HG03469 (cell line): Measurements from ENCODE around the gene STPG1.
"Not testable (repeated sequence)": the region's sequence is repeated elsewhere in the genome, so short reads cannot be mapped to it uniquely, and the experiment has no call there.

Source experiments
- ATAC-seq: cut with Tn5 transposase; IDR thresholded peaks from one replicate; pipeline ENCODE4 v1.9.1; 2021; ENCODE audit warnings: mild to moderate bottlenecking, moderate library complexity, moderate number of reproducible peaks; ENCODE audit not compliant: unreplicated experiment

Gene STPG1, protein sequence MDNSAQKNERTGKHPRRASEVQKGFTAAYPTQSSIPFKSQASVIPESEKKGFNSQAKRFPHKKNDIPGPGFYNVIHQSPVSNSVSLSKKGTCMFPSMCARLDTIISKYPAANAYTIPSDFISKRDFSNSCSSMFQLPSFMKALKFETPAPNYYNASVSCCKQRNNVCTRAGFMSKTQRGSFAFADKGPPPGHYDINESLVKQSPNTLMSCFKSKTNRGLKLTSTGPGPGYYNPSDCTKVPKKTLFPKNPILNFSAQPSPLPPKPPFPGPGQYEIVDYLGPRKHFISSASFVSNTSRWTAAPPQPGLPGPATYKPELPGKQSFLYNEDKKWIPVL

DNA sequence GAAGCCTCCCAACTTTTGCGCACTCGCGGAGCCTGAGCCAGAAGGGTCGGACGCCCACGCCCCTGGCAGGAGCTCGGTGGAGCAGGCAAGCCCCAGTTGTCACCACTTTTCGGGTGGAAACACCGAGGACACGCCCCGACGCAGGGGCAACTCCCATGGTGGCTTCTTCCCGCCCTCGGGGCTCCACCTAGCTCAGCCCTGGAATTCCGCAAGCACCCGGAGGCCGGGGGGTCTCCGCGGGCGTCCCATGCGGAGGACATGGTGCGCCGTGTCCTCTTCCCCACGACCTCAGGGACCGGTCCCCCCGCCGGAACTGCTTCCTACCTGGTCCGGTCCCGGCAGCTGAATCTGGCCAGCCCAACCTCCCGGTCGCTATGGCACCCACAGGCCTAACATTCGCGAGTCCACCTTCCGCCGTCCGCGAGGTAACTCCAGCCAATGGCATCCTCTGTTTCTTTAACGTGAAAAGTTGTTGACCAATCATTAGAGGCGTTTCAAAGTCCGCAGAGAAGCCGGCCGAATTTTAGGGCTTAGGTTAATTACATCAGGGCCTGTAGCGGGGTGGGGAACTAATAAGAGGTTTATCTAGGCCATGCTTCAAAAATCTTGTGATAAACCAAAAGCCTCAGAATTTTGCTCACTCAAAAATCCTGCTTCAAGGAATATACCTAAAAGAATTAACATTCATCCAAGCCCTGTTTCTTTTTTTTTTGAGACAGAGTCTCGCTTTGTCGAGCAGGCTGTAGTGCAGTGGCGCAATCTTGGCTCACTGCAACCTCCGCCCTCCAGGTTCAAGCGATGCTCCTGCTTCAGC is at the start of gene STPG1:
TSS of gene STPG1 (minus strand) at position 433 of the 814 bp plus-strand sequence. CDS start 12,394 bp downstream, outside the sequence.
- no peak for ATAC-seq

DNA sequence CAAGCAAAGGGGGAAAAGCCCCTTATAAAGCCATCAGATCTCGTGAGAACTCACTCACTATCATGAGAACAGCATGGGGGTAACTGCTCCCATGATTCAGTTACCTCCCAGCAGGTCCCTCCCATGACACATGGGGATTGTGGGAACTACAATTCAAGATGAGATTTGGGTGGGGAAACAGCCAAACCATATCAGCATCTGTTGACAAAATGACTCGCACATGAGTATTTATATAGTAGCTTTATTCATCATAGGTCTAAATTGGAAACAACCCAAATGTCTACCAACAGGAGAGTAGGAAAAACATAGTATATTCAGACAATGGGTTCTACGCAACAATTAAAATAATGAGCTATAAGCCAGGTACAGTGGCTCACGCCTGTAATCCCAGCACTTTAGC is 48.5 kb upstream of the STPG1 start:
- ATAC-seq: not testable (repeated sequence)

DNA sequence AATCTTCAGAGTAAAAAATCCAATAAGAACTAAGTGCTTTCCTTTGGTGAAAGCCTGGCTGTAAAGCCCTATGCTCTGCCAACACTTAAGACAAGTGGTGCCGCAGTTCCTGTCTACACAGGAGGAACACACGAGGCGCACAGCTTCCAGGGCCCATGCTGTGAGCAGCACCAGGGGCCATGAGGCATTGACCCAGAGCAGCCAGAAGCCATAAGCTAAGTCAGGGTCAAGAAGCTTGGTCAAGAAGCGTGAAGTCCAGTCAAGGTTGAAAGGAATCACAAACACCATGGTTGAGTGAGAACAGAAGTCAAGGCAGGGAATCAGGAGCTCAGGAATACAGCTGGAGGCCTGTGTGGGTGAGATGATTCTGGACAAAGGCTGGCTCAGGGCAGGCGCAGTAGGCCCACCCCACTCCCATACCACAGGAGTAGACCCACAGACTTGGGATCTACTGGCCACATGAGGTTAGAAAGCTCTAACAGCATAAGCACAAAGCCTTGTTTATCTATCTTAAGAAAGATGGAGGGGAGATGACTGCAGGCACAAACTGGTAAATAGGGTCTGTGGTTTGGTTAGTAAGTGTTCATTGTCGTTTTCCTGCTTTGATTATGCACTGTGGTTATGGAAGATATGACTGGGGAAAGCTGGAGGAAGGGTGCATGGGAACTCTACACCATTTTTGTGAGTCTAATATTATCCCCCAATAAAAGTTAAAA is 46.1 kb upstream of the STPG1 start:
- no peak for ATAC-seq

DNA sequence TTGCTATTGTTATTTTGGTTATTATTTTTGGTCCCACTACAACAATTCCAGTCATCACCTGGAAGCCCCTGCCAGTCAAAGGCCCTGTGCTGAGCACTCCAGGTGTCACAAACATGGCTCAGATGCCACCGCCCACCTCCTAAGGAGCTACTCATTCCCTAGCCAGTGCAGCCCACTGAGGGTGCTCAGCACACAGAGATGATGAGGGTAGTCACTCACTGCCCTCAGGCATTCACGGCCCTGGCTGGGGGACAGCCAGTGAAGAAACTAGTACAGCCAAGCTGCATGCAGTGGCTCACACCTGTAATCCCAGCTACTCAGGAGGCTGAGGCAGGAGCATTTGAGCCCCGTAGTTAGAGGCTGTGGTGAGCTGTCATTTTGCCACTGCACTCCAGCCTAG is 44.3 kb upstream of the STPG1 start:
- ATAC-seq: no peak

DNA sequence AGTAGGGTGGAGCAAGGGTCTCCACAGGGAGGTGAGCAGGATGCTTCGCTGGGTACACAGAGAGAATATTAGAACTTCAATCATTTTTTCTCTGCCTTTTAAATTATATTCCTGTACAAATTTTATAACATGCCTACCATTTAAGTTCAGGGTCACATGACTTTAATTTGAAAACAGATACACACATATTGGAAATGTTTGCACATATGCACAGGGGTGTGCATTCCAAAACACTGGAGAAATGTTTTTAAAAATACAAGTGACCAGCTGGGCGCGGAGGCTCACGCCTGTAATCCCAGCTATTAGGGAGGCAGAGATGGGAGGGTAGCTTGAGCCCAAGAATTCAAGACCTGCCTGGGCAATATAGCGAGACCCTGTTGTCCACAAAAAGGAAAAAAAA is 41.7 kb upstream of the STPG1 start:
- ATAC-seq: no peak

DNA sequence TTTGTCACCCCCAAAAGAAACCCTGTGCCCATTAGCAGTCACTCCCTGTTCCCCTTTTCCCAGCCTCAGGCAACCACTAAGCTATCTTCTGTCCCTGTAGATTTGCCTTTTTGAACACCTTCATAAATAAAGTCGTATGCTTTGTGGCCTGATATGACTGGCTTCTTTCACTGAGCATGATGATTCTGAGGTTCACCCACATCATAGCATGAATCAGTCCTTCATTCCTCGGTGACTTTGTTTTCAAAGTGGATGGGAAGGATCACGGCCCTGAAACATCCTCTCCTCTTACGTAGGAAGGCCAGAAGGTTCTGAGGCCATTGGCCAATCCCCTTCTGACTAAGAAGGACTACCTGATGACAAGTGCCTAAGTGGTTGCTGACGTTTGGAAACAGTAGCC is 41.1 kb upstream of the STPG1 start:
- no peak for ATAC-seq

DNA sequence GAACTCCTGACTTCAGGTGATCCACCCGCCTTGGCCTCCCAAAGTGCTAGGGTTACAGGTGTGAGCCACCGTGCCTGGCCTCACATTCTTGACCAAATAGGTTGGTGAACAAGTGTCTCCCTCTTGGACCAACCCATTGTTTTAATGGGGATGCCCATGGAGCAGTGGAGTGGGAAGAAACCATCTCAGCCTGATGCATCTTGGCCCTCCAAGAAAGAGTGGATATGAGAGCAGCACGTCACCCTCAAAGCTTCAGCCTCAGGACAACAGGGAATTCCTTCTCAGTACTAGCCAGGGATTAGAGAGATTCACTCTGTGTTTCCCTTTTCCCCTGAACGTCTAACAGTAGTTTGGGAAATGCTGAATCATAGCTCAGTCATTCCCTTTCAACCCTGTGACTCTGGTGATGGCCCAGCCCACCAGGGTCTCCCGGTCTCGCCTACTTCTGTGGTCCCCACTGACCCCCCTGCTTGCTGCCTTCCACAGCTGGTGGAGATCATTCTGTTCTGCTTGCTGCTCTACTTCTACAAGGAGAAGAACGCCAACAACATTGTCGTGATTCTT is 39.4 kb upstream of the STPG1 start:
- no peak for ATAC-seq

DNA sequence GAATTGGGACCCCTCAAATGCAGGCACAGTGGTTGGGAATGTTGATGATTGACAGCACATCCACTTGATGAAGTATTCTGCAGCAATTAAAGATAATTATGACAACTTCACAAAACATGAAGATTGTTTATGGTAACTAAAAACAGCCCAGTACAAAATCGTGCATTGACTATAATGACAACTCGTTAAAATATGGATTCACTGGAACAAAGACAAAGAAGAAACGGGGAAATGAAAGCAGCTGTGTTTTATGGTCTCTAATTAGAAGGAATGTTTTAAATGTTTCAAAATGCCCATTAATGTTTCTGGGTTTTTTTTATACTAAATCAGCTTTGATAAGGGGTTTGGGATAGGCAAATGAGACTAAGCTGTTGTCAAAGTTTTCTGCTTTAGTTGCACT is 38.2 kb upstream of the STPG1 start:
- ATAC-seq: no peak

DNA sequence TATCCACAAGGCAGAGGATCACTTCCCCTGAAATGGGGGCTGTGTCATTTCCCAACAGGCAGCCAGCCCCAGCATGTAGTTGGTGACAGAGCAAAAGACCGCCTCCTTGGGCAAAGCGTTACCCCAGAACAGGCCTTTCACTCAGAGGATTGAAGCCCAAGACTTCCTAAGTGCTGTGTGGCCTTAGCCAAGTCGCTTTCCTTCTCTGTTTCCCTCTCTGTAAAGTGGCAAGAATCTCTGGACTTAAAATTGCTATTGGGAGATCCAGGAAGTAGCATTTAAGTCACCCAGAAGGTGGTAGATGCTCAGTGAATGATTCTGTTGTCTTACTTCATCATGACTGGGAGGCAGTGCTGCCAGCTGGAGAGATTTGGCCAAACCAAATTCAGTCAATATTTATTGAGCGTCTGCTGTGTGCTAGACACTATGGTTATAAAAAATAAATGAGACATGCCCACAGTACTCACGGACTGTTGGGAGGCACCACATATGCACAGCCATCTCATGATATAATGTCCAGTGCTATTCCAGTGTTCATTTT is 37.3 kb upstream of the STPG1 start:
- no peak for ATAC-seq

DNA sequence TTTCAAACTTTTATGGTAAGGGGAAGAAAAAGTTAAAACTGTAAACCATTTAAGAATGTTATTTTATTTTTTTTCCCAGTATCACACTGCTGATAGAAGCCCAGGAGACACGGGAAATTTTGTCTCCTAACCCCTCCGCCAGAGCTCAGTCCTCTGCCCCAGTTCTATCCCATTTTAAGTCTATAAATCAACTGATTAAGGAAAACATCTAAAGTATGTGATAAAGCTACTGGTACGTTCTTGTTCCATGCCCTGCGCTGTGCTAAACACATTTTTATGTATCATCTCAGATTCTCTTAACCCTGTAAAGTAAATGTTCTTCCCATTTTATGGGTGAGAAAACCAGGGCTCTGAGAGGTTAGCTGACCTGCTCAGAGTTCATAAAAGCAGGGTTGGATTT is 36.7 kb upstream of the STPG1 start:
- ATAC-seq: no peak

DNA sequence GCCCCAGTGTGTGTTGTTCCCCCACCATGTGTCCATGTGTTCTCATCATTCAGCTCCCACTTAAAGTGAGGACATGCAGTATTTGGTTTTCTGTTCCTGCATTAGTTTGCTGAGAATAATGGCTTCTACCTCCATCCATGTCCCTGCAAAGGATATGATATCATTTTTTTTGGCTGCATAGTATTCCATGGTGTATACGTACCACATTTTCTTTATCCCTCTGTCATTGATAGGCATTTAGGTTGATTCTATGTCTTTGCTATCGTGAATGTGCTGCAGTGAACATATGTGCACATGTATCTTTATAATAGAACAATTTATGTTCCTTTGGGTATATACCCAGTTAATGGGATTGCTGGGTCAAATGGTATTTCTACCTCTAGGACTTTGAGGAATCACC is 32.9 kb upstream of the STPG1 start:
- ATAC-seq: not testable (repeated sequence)

DNA sequence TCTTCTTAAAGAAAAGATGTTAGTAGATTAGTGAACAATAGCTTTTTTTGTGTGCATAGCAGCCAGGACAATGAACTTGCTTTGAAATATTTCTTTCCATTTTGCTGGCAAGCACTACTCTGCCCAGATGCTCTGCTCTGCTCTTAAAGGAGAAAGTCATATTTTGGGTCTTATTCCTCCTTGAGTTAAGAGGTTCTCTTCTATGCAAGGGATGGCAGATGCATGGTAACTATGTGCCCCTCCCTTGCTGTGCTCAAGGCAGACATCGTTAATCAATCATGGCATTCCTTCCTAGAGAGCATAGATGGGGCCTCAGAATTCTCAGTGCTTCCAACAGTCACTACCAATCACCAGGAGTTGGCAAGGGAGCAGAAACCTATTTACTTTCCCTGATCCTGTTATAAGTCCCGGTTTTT is 29.7 kb upstream of the STPG1 start:
- no peak for ATAC-seq

DNA sequence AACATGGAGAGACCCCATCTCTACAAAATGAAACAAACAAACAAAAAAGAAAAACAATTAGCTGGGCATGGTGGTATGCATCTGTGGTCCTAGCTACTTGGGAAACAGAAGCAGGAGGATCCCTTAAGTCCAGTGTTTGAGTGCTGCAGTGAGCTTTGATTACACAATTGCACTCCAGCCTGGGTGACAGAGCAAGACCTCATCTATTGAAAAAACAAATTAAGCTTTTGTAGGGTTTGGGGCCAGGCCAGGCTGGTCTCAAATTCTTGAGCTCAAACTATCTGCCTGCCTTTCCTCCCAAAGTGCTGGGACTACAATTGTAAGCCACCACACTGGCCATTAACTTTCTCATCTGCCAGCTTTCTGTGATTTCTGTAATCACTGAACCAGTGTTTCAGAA is 29.2 kb upstream of the STPG1 start:
- no peak for ATAC-seq

DNA sequence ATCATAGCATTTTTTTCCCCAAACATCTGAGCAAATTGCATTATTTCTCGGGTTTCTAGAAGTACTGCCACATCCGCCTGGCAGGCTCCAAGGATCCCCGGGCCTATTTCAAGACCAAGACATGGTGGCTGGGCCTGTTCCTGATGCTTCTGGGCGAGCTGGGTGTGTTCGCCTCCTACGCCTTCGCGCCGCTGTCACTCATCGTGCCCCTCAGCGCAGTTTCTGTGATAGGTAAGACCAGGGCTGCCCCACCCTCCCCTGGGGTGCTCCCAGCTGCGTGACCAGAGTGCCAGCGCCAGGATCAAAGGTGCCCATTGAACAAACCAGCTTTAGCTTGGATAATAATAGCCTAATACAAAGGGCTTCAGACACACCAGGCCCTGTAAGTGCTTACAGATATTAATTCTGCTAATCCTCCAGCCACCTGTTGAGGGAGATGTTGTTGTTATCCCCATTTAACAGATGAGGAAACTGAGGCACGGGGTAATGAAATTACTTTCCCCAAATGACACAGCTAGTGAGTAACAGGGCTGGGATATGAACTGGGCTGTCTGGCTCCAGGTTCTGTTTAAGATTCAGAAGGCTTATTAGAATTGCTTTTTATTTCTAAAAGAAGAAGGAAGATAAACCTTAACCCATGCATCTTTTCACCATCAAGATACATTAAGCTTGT is 28.6 kb upstream of the STPG1 start:
- no peak for ATAC-seq

DNA sequence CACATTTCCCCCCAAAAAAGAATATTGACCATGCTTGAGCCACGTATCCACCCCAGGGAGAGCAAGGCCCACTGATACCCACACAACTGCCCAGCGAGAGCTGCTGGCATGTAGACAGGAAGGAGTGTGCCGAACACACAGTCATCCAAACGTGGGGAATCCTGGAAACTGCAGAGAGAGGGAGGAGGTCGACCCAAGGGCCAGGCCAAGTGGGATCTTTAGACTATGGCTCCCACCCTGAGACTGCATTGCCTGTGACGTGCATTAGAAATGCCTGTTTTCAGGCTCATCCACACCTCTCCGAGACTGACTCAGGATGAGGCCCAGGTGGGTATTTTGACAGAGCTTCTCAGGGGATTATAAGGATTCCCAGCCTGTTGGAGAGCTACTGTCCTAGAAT is 27.9 kb upstream of the STPG1 start:
- ATAC-seq: no peak

DNA sequence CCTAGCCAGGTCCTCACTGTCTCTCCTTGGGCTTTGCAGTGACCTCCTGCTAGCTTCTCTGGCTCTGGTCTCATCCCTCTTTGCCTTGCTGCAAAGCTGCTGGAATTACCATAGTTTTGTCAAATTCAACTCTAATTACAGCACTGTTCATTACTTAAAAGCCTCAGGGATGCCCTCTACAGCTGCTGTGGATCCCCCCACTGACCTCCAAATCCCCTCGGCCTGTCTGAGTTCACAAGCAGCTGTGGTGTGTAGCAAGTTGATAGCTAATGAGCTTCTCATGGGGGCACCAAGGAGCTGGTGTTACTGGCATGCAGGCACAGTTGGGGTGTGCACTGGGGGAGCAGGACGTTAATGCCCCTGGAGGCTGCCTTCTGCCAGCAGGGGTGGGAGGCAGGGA is 26.9 kb upstream of the STPG1 start:
- ATAC-seq: no peak

DNA sequence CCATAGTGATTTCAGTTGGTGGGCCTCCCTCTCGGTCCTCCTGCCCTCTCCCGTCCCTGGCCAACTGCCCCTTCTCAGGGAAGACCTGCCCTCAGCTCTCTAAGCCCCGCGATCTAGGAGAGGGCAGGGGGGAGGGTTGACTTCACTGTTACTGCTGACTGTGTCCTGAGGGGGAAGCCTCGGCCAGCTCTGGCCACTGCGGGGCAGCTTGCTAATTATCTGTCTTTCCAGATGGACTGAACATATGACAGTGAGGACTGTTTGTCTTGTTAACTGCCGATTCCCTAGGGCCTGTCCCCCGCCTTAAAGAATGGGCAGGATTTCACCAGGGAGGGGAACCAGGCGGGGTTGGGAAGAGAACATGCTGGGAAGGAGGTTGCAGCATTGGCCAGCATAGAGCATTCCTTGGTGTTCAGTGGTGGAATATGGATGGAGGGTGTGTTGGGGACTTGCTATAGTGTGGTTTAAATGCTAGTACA is 24.9 kb upstream of the STPG1 start:
- ATAC-seq: no peak

DNA sequence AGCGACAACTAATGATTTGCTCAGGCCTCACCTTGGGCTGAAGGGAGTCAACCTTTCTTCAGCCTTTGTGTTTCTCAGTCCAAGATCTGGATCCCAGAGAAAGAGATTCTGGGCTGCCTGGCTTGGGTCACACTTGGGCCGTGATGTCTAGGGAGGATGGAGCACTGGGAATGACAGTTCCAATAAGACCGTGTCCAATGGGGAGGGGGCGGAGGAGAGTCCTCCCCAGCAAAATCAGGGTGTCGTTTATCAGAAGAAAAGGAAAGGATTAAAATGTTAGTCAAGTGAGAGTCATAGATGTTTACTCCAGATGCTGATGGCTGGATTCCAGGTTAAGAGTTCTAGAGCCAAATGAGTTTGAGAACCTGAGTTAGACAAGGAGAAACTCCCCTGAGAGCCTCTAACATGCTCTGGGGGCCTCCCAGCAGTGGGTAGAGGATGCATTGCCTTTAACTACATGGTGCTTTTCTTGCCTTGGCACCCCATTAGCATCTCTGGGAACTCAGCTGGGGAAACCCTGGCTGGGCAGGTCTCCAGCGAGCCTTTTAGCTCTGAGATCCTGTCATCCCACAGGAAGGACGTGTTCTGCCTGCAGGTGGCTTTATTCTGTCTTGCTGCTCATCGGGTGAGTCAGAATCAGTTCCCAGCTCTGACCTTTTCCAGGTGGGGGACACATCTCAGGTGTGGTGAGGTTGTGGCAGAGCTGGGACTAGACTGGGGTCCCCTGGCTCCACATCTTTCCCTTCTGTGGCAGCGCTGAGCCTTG is 24.2 kb upstream of the STPG1 start:
- no peak for ATAC-seq

DNA sequence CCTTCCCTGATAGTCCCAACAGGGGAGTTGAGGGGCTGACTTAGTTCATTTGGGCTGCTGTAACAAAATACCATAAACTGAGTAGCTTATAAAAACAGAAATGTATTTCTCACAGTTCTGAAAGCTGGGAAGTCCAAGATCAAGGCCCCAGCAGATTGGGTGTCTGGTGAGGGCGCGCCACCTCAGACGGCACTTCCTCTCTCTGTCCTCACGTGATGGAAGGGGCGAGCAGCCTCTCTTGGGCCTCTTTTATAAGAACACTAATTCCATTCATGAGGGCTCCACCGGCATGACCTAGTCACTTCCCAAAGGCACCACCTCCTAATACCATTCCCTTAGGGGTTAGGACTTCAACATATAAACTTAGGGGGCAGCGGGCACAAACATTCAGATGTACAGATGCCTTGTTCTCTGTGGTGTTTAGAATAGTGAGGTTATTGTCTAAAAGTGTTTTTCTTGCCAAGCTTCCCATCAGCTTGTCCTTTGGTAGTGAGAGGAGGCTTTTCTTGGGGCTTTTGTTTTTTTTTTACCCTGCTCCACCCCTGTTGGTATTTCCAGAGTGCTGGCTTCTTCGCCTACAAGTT is 22.3 kb upstream of the STPG1 start:
- ATAC-seq: no peak
